Heart left ventricle (tissue), 16 donors: ENCODE measurements around the gene PRRC2C. TPM values are rescaled to one million over a fixed set of nuclear protein-coding genes. Genes with fewer than 3 reads are reported as not detected.

ENCODE experiments used
- ATAC-seq, 4 donors: fragments of 200-7000 bp; cut with Tn5 transposase; one replicate each; pipeline ENCODE4 v1.9.1; 2020 to 2022; ENCODE audit warnings: moderate library complexity in 4 of 4, mild to moderate bottlenecking in 3 of 4, moderate number of reproducible peaks in 1 of 4
- DNase-seq, 5 donors: peaks; one replicate each; pipeline ENCODE4 v3.0.0-alpha.2; 2020
- H3K27ac ChIP-seq, 12 donors: fragments of 200-600 bp; sonication (generic) in 4 of 12; one replicate each; pipeline versions ENCODE4 v1.5.0 to v1.8.0; 2016 to 2022; ENCODE audit warnings: mild to moderate bottlenecking in 2 of 12
- H3K27me3 ChIP-seq, 9 donors: fragments of 200-600 bp; sonication (generic) in 2 of 9; one replicate each; pipeline versions ENCODE4 v1.5.1 to v1.8.0; 2016 to 2022; ENCODE audit warnings: mild to moderate bottlenecking in 3 of 9
- H3K36me3 ChIP-seq, 9 donors: fragments of 200-600 bp; sonication (generic) in 2 of 9; one replicate each; pipeline versions ENCODE4 v1.5.0 to v1.8.0; 2018 to 2022; ENCODE audit warnings: mild to moderate bottlenecking in 2 of 9
- H3K4me1 ChIP-seq, 12 donors: fragments of 200-600 bp; sonication (generic) in 4 of 12; one replicate each; pipeline versions ENCODE4 v1.5.0 to v1.8.0; 2016 to 2022; ENCODE audit warnings: mild to moderate bottlenecking in 3 of 12
- H3K4me3 ChIP-seq, 12 donors: fragments of 200-600 bp; sonication (generic) in 4 of 12; one replicate each; pipeline versions ENCODE4 v1.5.0 to v1.8.0; 2017 to 2022; ENCODE audit warnings: mild to moderate bottlenecking in 9 of 12, moderate library complexity in 4 of 12
- H3K9me3 ChIP-seq, 12 donors: fragments of 200-600 bp; sonication (generic) in 4 of 12; one replicate each; pipeline versions ENCODE4 v1.5.0 to v1.8.0; 2016 to 2022; ENCODE audit warnings: mild to moderate bottlenecking in 1 of 12
- CTCF ChIP-seq, 12 donors: fragments of 200-600 bp; sonication (generic) in 4 of 12; IDR thresholded peaks; one replicate each; pipeline versions ENCODE4 v1.5.0 to v1.8.0; 2018 to 2022; ENCODE audit warnings: antibody characterized with exemption in 12 of 12, mild to moderate bottlenecking in 5 of 12
- POLR2A ChIP-seq, 2 donors: fragments of 450-650 bp; IDR thresholded peaks; one replicate each; pipeline ENCODE4 v1.6.1; 2017; ENCODE audit warnings: antibody characterized with exemption in 2 of 2, mild to moderate bottlenecking in 2 of 2, moderate library complexity in 2 of 2
- WGBS, 4 donors: extraction: QIAGEN DNeasy Blood & Tissue Kit in 2 of 4; methylation state at CpG; one replicate each; pipeline versions ENCODE4 v1.1.5 to v1.1.7; 2013 to 2018; 5-methylcytosine and 5-hydroxymethylcytosine counted together
- intact Hi-C, 10 donors: fragments of 100-400 bp; cut with DNase I; formaldehyde crosslinking; loops; one replicate each; pipeline versions ENCODE4 v1.11.1 to v1.14.2; 2022
- polyA plus RNA-seq, 2 donors: library from polyadenylated mRNA; stranded (reverse); fragments of 200-250 nt; gene quantifications; one replicate each; pipeline ENCODE4 v1.2.3, GENCODE V29; 2013
- total RNA-seq, 9 donors: library from RNA; depleted of rRNA in 2 of 9; stranded (reverse); fragments of >200 nt in 2 of 9; fragmentation: NEBNext Ultra II Directional in 3 of 9; extraction: Animal tissue kit (Norgen Biotek cat#: 25700) in 3 of 9; gene quantifications; one replicate each; pipeline versions ENCODE4 v1.1.0 to v1.2.4, GENCODE V29; 2016 to 2023
- donor health status: ischemic (EF 13 %, LVEDD 7.1; RV severe dilation, severe dysfunction).
- donor health status: healthy with polysubstance abuse.
- donor health status: DM: no; HTN: yes; CAD: no.
- donor health status: DM: no; HTN: no; CAD: no.
- donor health status: ischemic (EF 25% LVEDD 6.9; RV normal size, moderate dysfunction).
- donor health status: ischemic (EF 25% LVEDD 5.7; RV mildly dilated, moderate dysfunction).
- donor health status: healthy.
- donor health status: DM: yes; HTN: yes; CAD: no.
- donor health status: ischemic (EF 35%, LVEDD 5.7; RV mildly dilated, moderate dysfunction).
- donor health status: nonischemic (EF 11% LVEDD 7.7; RV severe dilation, severe dysfunction).
- donor health status: DM: yes; HTN: yes; CAD: no.
- donor health status: PGD.
- donor health status: ischemic (EF 29% LVEDD 5.4; RV normal size, mild dysfunction).
- donor health status: nonischemic (EF 23%, LVEDD 6.1; RV moderate dilation, normal function).

Gene PRRC2C
- total and polyA plus RNA-seq, 11 donors: 21.1 to 107 (median 50.0) TPM

- no peaks in the 10 kb centered on the region for H3K9me3 ChIP-seq
- intact Hi-C loops: loop anchor here in 1 of 10 donors (5.0 kb wide), 1 partner anchor 50 kb away; no protein-coding TSS in a partner anchor
- H3K4me1 ChIP-seq: peaks cover 8 to 63% (median 49%) of the 10 kb centered on the region in 12 donors
- no peak for TF ChIP-seq CTCF (IDR thresholded peaks at IDR 0.05)
- no peak for TF ChIP-seq POLR2A (IDR thresholded peaks at IDR 0.05)
- H3K27ac ChIP-seq: peak overlapping the region in 4 of 12 donors; percentile 98 to 99 (median 99)
- ATAC-seq (no peak), DNase-seq (no peak)
- peaks cover 0 to 16% (median 0%) of the 10 kb centered on the region in 9 donors for H3K36me3 ChIP-seq
- H3K27me3 ChIP-seq: no peaks in the 10 kb centered on the region
- peak overlapping the region in 11 of 12 donors; percentile 65 to 98 (median 83) for H3K4me3 ChIP-seq
Measured at GRCh38 chr1:171487038-171487437, 1.7 kb downstream of the PRRC2C start.

- TF ChIP-seq CTCF (IDR thresholded peaks at IDR 0.05): no peak
- intact Hi-C loops: loop anchor here in 1 of 10 donors (5.0 kb wide), 1 partner anchor 49 kb away; no protein-coding TSS in a partner anchor
- H3K36me3 ChIP-seq: peaks cover 0 to 16% (median 0%) of the 10 kb centered on the region in 9 donors
- WGBS, 4 donors: 45 to 56% (median 49%) methylated on average over 6 of the region's 6 CpGs
- ATAC-seq: no peak
- no peaks in the 10 kb centered on the region for H3K9me3 ChIP-seq
- peaks cover 10 to 77% (median 56%) of the 10 kb centered on the region in 12 donors for H3K4me1 ChIP-seq
- no peak overlapping the region for H3K27ac ChIP-seq
- no peak for DNase-seq
- peak overlapping the region in 1 of 12 donors; percentile 13 for H3K4me3 ChIP-seq
- no peaks in the 10 kb centered on the region for H3K27me3 ChIP-seq
Measured at GRCh38 chr1:171488190-171488929, 3.0 kb downstream of the PRRC2C start.

GRCh38 chr1:171494076-171494475, 8.7 kb downstream of the PRRC2C start:
- Histone ChIP-seq H3K4me3 (no peak overlapping the region), H3K4me1 (peaks cover 10 to 95% (median 56%) of the 10 kb centered on the region in 12 donors), H3K9me3 (no peaks in the 10 kb centered on the region), H3K36me3 (peaks cover 0 to 16% (median 0%) of the 10 kb centered on the region in 9 donors), H3K27ac (peak overlapping the region in 4 of 12 donors; percentile 2 to 15 (median 4)), H3K27me3 (no peaks in the 10 kb centered on the region)
- WGBS, 4 donors: 9 to 29% (median 19%) methylated on average over 3 of the region's 3 CpGs
- TF ChIP-seq CTCF (IDR thresholded peaks at IDR 0.05): no peak
- no peak for TF ChIP-seq POLR2A (IDR thresholded peaks at IDR 0.05)
- intact Hi-C loops: no loop called here
- ATAC-seq (peak in 1 of 4 donors; percentile 54), DNase-seq (no peak)

GRCh38 chr1:171495444-171495843, 10.1 kb downstream of the PRRC2C start:
- Histone ChIP-seq H3K27me3 (no peaks in the 10 kb centered on the region), H3K4me3 (no peak overlapping the region), H3K27ac (no peak overlapping the region), H3K4me1 (peaks cover 10 to 88% (median 46%) of the 10 kb centered on the region in 12 donors), H3K9me3 (no peaks in the 10 kb centered on the region), H3K36me3 (peaks cover 0 to 10% (median 0%) of the 10 kb centered on the region in 9 donors)
- no peak for TF ChIP-seq CTCF (IDR thresholded peaks at IDR 0.05)
- no peak for TF ChIP-seq POLR2A (IDR thresholded peaks at IDR 0.05)
- ATAC-seq (no peak), DNase-seq (no peak)
- intact Hi-C loops: no loop called here
